WI38 (cell line): ENCODE results near the gene SEH1L.
"Not testable (repeated sequence)": the region's sequence is repeated elsewhere in the genome, so short reads cannot be mapped to it uniquely, and the experiment has no call there.

Experiments used
- H3K4me3 ChIP-seq: 2 replicates; pipeline ENCODE4 v1.5.1; 2011; ENCODE audit warnings: low read depth, mild to moderate bottlenecking, control low read depth, low read length
- CTCF ChIP-seq: IDR thresholded peaks from 2 replicates; pipeline ENCODE4 v1.5.1; 2012; ENCODE audit warnings: low read depth, mild to moderate bottlenecking, control low read depth, low read length

Gene SEH1L

GRCh38 chr18:12947285-12948049 is at the start of gene SEH1L:
TSS of gene SEH1L (plus strand) at chr18:12948011. CDS start at chr18:12948122, 111 bp downstream.
- peak within 1 kb of the TSS; percentile 98 for H3K4me3 ChIP-seq
- no peak for TF ChIP-seq CTCF

GRCh38 chr18:12901208-12901607 is 46.6 kb upstream of the SEH1L start:
- H3K4me3 ChIP-seq = not testable (repeated sequence)

DNA sequence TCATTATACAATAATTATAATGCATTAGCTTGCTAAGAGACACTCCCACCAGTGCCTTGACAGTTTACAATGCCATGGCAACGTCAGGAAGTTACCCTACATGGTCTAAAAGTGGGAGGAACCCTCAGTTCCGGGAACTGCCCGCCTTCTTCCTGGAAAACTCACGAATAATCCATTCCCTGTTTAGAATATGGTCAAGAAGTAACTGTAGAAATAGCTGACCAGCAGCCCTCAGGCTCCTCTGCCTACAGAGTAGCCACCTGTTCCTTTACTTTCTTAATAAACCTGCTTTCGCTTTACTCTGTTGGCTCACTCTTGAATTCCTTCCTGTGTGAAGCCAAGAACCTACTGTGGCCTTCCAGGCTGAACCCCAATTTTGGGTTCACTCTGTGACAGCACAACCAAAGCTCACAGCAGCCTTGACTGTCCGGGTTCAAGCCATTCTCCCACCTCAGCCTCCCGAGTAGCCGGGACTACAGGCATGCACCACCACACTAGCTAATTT is 43.7 kb upstream of the SEH1L start:
- TF ChIP-seq CTCF = no peak
- no peak overlapping the region for H3K4me3 ChIP-seq

DNA sequence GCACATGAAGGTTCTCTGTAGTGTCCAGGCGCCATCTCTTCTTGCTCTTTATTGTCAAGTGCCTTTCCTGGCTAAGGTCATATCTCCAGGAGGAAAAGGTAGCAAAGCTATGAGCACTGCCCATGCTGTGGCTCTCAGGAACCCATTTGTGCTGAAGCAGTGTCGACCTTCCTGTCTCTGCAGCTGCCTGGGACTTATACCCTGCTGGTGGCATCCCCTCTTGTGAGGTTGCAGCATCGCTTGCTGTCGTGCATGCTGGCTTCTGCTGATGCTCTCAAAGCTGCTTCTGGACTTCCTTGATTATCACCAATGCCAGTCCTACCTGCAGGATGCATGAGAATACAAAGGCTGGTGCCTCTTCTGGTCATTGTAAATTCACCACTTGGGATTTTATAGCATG is 41.7 kb upstream of the SEH1L start:
- no peak for TF ChIP-seq CTCF
- no peak overlapping the region for H3K4me3 ChIP-seq

DNA sequence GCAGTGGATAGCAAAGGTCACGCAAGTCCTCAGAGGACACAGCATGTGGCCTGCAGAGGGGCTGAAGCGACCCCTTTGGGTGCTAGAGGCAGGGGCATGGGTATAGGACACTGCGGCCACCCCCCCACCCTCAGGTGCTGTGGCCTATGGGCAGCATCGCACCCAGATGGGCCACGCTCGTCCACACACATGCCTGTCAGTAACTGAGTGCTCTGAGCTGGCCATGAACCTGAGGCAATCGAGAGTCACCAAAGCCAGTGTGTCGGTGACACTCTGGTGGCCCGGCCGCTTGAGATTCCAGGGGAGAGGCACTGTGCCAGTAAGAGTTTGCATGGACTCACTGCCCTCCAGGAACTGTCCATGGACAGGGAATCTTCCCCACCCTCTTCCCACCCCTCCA is 41.0 kb upstream of the SEH1L start:
- TF ChIP-seq CTCF = no peak
- H3K4me3 ChIP-seq = no peak overlapping the region

GRCh38 chr18:12907258-12907925 is 40.4 kb upstream of the SEH1L start:
- TF ChIP-seq CTCF = no peak
- H3K4me3 ChIP-seq = peak overlapping the region; percentile 22; the same call in 1 of the 2 replicates

- no peak for TF ChIP-seq CTCF
Observed at GRCh38 chr18:12908706-12909105, 39.1 kb upstream of the SEH1L start.

More at GRCh38 chr18:12908706-12909105, 39.1 kb upstream of the SEH1L start:
- H3K4me3 ChIP-seq = no peak overlapping the region
